Activated CD4-positive, alpha-beta T cell treated with anti-CD3 and anti-CD28 coated beads, Interleukin-2, amount 50 U/mL, for 16 hours (primary cell): ENCODE measurements around the gene TUBB8.
"Not testable (repeated sequence)": the region's sequence is repeated elsewhere in the genome, so short reads cannot be mapped to it uniquely, and the experiment has no call there.

ENCODE experiments used
- DNase-seq: peaks from one replicate; pipeline ENCODE4 v3.0.0-alpha.2; 2020

Gene TUBB8

GRCh38 chr10:13315-13635, 35.8 kb downstream of the TUBB8 start:
- DNase-seq: not testable (repeated sequence)

DNA sequence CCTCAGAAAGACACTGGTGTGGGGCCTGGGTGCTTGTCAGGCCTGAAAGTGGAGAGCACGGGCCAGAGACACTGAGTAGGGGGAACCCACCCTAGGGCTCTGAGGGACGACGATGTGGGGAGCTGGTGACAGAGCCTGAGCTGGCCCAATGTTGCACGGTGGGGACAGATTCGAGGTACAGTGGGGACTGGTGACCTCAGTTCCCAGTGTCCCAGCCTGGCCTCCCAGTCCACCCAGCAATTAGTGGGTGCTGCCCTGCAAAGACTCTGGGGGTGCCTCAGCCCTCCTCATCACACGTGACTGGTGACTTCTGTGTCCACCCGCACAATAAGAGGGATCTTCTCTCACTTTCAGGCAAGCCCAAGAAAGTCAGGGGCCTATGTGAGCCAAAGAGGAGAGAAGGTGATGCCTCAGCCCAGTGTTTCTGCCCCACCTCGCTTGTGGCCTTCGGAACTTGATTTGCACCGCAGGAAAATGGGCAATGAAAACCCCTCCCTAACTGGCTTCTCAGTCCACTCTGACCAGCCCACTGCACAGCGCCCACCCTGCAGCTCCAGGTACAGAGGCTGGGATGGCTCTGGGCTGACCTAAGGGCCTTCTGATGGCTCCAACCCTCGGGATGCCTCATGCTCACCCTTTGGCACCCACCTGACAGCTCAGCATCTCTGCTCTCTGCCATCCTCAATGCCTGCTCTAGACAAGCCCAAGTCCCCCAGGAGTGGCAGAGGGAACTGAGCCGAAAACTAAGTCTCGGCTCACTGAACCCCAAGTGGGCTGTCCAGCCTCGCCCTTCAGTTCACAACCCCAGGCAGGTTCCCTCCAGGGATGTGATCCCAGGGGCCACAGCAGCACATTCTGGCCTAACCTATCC, 36.4 kb downstream of the TUBB8 start:
- DNase-seq: not testable (repeated sequence)

- DNase-seq: not testable (repeated sequence)
Measured at GRCh38 chr10:11260-11659, 37.8 kb downstream of the TUBB8 start.

- DNase-seq: peak; percentile 18
Measured at GRCh38 chr10:10261-10971, 38.7 kb downstream of the TUBB8 start.
